Measurements from ENCODE around the gene CPA1. TPM values are rescaled to one million over a fixed set of nuclear protein-coding genes. Genes with fewer than 3 reads are reported as not detected.

The CPA1 gene
- total RNA-seq, 2 donors from 2014 or later = 35.4 TPM; not detected in 1

GRCh38 chr7:130345725-130346124 is 34.6 kb upstream of the CPA1 start:
- Histone ChIP-seq H3K4me1 (no peaks in the 10 kb centered on the region), H3K27me3 (no peaks in the 10 kb centered on the region), H3K36me3 (no peaks in the 10 kb centered on the region), H3K4me3 (no peak overlapping the region), H3K9ac (ENCODE audit: low read depth in 2 of 2, low read length in 2 of 2) (no peak overlapping the region), H3K27ac (no peak overlapping the region), H3K9me3 (no peaks in the 10 kb centered on the region)
- no peak for DNase-seq
- TF ChIP-seq CTCF (IDR thresholded peaks at IDR 0.05) = no peak
- intact Hi-C loops (cut with DNase I) = no loop called here

GRCh38 chr7:130346177-130346905 is 34.0 kb upstream of the CPA1 start:
- Histone ChIP-seq H3K9ac (ENCODE audit: low read depth in 2 of 2, low read length in 2 of 2) (no peak overlapping the region), H3K4me1 (no peaks in the 10 kb centered on the region), H3K9me3 (no peaks in the 10 kb centered on the region), H3K36me3 (no peaks in the 10 kb centered on the region), H3K27me3 (no peaks in the 10 kb centered on the region), H3K4me3 (no peak overlapping the region), H3K27ac (no peak overlapping the region)
- intact Hi-C loops (cut with DNase I) = no loop called here
- DNase-seq = no peak
- no peak for TF ChIP-seq CTCF (IDR thresholded peaks at IDR 0.05)

GRCh38 chr7:130346941-130347340 is 33.4 kb upstream of the CPA1 start:
- H3K27ac ChIP-seq = no peak overlapping the region
- H3K27me3 ChIP-seq = no peaks in the 10 kb centered on the region
- DNase-seq = no peak
- H3K4me3 ChIP-seq = no peak overlapping the region
- no peaks in the 10 kb centered on the region for H3K9me3 ChIP-seq
- no peak overlapping the region for H3K9ac ChIP-seq (ENCODE audit: low read depth in 2 of 2, low read length in 2 of 2)
- intact Hi-C loops (cut with DNase I) = no loop called here
- no peaks in the 10 kb centered on the region for H3K36me3 ChIP-seq
- H3K4me1 ChIP-seq = no peaks in the 10 kb centered on the region
- TF ChIP-seq CTCF (IDR thresholded peaks at IDR 0.05) = no peak

- intact Hi-C loops (cut with DNase I) = no loop called here
- Histone ChIP-seq H3K9me3 (no peaks in the 10 kb centered on the region), H3K27ac (no peak overlapping the region), H3K27me3 (no peaks in the 10 kb centered on the region), H3K4me3 (no peak overlapping the region), H3K9ac (ENCODE audit: low read depth in 2 of 2, low read length in 2 of 2) (no peak overlapping the region), H3K36me3 (no peaks in the 10 kb centered on the region), H3K4me1 (no peaks in the 10 kb centered on the region)
- TF ChIP-seq CTCF (IDR thresholded peaks at IDR 0.05) = no peak
- no peak for DNase-seq
Measured at GRCh38 chr7:130349911-130350782, 30.1 kb upstream of the CPA1 start.

- DNase-seq = no peak
- no peaks in the 10 kb centered on the region for H3K4me1 ChIP-seq
- intact Hi-C loops (cut with DNase I) = no loop called here
- H3K27me3 ChIP-seq = no peaks in the 10 kb centered on the region
- no peaks in the 10 kb centered on the region for H3K9me3 ChIP-seq
- no peak overlapping the region for H3K9ac ChIP-seq (ENCODE audit: low read depth in 2 of 2, low read length in 2 of 2)
- TF ChIP-seq CTCF (IDR thresholded peaks at IDR 0.05) = no peak
- no peaks in the 10 kb centered on the region for H3K36me3 ChIP-seq
- no peak overlapping the region for H3K27ac ChIP-seq
- H3K4me3 ChIP-seq = no peak overlapping the region
Measured at GRCh38 chr7:130350945-130351790, 29.1 kb upstream of the CPA1 start.
